RPMI7951 (cell line): Measurements from ENCODE around the gene MNS1. TPM values are rescaled to one million over a fixed set of nuclear protein-coding genes. Genes with fewer than 3 reads are reported as not detected.
A peak's percentile ranks its signal among the peaks of the same experiment; 100 is the strongest.
"Not testable (repeated sequence)": the region's sequence is repeated elsewhere in the genome, so short reads cannot be mapped to it uniquely, and the experiment has no call there.

Experiments used
- DNase-seq: peaks from one replicate; pipeline ENCODE4 v3.0.0-alpha.2; 2012; ENCODE audit warnings: low read depth
- total RNA-seq: library from RNA; depleted of rRNA; stranded (reverse); fragments of >200 nt; shearing (Covaris generic); gene quantifications from 2 replicates; pipeline ENCODE4 v1.2.3, GENCODE V29; 2014; rRNA removed

Gene MNS1
- total RNA-seq, 1 experiment from 2014 or later: 9.7 TPM

GRCh38 chr15:56454836-56455235, 10.1 kb downstream of the MNS1 start:
- no peak for DNase-seq

DNA sequence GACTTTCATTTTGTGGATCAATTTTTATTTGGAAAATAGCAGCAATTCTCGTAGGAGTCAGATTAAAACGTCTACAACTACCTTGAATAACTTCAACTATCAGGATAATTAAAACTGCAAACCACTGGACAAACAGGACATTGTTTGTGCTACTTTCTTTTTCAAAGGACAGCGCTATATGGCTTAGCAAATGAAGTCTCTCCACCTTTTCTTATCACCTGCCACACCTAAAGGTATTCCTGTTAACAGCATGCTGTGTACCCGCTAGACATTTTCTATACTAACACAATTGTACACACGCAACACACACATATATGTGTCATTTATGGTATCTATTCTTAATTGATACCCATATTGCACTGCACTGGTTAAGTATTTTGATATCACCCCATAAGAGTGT, 19.2 kb downstream of the MNS1 start:
- DNase-seq: no peak

- DNase-seq: no peak
These were observed 22.6 kb downstream of the MNS1 start for GRCh38 chr15:56442354-56442753.

DNA sequence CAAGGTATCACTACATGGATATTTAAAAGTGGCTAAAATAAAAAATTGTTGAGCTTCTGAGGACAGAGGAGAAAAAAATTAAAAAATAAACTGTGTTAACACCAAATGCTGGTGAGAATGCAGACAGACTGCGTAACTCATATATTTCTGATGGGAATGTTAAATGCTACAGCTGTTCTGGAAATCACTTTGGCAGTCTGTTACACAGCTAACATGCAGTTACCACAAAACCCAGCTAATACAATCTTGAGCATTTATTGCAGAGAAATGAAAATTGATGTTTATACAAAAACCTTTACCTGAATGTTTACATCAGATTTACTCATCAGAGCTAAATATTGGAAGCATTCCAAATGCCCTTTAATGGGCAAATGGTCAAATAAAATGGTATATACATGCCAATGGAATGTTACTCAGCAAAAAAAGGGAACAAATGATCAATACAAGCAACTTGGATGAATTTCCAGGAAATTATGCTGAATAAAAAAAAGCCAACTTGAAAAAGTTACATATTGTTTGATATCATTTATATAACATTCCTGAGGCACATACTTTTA, 24.6 kb downstream of the MNS1 start:
- DNase-seq: no peak

DNA sequence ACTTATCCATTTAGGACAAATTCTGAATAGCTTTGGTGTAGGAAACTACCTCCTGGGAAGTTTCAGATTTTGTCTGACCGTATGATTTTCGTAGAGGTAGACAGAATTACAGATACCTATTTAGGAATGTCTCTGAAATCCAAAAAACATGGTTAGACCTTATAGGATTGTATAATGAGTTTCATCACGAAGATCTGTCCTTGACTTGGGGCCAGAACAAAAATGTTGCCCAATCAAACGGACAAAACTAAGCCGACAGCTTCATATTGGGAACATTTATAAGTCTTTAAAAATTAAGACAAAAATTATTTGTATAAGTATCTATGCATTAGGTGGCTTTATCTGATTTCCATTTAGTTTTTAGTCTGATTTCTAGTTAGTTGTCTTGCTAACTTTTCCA, 32.6 kb downstream of the MNS1 start:
- no peak for DNase-seq

GRCh38 chr15:56428821-56429458, 36.0 kb downstream of the MNS1 start:
- peak; percentile 39 for DNase-seq

DNA sequence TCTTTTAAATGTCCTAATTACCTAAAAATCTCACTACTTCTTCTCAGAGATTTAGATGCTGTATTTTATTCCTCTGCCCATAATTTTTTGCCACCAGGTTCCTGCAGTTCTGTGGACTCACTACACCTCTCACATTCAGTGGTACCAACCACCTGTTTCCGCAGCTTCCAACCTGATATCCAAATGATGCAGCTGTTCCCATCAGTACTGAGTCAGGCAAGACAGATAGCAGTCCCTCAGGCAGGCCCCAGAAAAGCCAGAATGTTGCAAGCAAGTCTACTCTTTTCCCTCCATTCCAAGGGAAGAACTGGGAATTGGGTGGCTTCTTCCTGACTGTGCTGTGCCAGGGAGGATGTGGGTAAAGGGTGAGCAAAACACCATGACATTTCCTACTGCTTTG, 39.0 kb downstream of the MNS1 start:
- no peak for DNase-seq

DNA sequence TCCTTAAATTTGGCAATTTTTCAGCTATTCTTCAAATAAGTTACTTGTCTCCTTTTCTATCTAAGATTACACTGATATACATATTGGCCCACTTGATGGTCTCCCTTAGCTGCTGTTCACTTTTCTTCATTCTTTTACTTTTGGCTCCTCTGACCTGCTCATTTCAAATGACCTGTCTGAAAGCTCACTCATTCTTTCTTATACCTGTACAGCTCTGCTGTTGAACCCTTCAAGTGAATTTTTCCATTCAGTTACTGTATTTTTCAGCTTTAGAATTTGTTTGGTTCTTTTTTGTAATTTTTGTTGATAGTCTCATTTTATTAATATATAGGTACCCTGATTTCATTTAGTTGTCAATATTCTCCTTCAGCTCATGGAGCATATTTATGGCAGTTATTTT, 39.7 kb downstream of the MNS1 start:
- no peak for DNase-seq

GRCh38 chr15:56413114-56413733, 51.7 kb downstream of the MNS1 start:
- DNase-seq: not testable (repeated sequence)

DNA sequence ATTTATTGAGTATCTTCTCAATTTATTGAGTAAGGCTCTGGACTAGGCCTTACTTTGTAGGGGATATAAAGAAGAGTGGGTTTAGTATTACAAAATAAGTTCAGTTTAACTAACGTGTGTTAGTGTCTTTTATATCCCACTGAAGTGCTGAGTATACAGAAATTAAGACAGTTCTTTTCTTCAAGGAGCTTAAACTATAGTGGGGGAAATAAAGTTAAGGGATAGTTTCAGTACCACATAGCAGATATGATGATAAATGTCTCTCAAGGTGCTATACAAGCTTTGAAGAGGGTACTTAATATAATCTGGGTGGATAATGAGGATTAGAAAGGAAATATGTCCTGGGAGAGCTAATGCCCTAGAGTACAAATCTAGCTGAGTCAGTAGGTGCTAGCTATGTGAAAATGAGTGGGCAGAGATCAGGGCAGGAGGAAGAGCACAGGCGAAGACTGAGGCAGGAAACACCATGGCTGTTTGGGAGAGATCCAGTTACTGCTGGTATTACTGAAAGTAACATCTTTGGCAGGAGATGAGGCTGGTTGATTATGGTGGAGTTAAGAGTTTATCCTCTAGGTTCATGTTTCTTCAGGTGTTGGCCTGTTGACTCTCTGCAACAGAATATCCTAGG, 53.7 kb downstream of the MNS1 start:
- no peak for DNase-seq

DNA sequence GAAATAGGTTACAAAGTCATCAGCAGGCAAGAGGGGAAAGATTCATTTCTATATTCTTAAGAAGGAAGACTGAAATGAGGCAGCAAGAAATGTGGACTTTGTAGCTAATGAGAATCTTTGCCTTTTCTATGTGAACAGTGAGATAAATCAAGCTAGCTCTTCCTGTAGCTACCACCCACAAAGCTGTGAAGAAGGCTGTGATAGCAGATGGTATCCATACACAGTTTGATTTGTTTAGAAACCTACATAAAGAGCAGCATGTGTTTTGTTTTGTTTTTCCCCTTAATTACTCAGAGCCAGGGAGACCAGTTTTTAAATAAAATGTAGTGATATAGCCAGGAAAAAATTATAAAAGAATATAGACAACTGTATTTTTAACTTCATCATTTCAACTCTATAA, 54.2 kb downstream of the MNS1 start:
- no peak for DNase-seq

DNA sequence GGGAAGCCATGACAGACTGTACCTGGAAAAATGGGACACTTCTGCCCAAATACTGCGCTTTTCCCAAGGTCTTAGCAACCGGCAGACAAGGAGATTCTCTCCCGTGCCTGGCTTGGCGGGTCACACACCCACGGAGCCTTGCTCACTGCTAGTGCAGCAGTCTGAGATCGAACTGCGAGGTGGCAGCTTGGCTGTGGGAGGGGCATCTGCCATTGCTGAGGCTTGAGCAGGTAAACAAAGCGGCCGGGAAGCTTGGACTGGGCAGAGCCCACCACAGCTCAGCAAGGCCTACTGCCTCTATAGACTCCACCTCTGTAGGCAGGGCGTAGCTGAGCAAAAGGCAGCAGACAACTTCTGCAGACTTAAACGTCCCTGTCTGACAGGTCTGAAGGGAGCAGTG, 65.7 kb downstream of the MNS1 start:
- not testable (repeated sequence) for DNase-seq

- DNase-seq: not testable (repeated sequence)
These were observed 67.6 kb downstream of the MNS1 start for GRCh38 chr15:56397325-56397724.

DNA sequence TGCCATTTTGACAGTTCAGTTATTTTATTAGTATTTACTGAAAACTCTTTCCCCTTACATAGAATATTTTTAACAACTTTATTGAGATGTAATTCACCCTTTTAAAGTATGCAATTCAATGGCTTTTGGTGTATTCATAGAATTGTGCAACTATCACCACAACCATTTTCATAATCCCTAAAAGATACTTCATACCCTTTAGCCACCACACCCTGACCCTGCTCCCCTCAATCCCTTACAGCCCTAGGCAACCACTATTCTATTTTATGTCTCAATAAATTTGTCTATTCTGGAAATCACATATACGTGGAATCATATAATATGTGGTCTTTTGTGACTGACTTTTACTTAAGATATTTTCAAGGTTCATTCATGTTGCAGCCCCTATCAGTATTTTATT, 70.0 kb downstream of the MNS1 start:
- no peak for DNase-seq

DNA sequence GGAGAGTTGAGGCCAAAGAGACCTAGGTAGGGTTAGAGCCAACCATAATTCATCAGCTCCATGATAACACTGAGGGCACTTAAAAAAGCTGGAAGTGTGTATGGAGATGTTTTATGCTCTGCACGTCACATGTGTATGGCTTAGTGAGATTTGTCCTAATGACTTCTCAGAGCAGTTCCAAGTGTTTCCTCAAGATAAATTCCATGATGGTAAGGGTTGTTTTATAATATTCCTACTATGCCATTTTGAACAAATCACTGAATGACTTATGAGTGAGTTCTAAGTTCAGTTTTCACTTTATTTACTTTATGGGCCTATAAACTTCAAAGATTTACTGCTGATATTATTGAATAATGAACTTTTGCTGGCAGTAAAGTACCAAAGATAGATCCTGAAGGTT, 71.7 kb downstream of the MNS1 start:
- no peak for DNase-seq

- DNase-seq: peak; percentile 16
These were observed 74.1 kb downstream of the MNS1 start for GRCh38 chr15:56390739-56391267.

DNA sequence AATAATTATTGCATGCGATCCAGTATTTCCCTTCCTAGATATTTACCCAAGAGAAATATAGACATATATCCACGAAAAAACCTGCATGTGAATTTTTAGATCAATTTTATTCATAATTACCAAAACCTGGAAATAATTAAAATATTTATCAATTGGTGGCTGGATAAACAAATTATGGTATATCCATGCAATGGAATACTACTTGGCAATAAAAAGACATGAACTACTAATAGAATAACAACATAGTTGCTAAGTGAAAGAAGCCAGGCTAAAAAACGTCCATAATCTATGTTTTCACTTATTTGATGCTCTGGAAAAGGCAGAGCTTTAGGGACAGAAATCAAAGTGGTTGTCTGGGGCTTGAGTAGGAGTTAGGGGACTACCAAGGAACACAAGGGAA, 79.0 kb downstream of the MNS1 start:
- DNase-seq: no peak

DNA sequence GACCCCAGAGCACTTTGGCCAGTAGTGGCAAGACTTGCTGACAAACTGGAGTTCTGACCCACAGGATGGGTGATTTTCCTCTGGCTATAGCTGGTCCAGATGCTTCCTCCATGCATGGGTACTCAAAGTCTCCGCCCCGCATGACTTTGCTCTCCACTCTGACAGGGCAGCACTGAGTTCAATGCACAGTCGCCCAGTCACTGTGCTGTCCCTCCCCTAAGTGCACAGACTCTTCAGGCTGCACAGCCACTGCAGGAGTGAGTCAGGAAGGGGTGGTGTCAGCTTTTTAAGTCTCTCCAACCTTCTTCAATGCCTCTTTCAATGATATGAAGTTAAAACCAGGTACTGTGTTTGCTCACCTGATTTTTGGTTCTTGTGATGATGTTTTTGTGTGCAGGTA, 81.9 kb downstream of the MNS1 start:
- no peak for DNase-seq

Other genes starting within 250 kb of the MNS1 start
- gene RFX7, start 221.3 kb downstream of the MNS1 start, total RNA-seq: 6.1 and 7.8 TPM in 2 replicates
- 4.9 and 5.4 TPM in 2 replicates for gene TEX9, start 99.7 kb downstream of the MNS1 start, total RNA-seq